ENCODE data around the gene ZNF764.

DNA sequence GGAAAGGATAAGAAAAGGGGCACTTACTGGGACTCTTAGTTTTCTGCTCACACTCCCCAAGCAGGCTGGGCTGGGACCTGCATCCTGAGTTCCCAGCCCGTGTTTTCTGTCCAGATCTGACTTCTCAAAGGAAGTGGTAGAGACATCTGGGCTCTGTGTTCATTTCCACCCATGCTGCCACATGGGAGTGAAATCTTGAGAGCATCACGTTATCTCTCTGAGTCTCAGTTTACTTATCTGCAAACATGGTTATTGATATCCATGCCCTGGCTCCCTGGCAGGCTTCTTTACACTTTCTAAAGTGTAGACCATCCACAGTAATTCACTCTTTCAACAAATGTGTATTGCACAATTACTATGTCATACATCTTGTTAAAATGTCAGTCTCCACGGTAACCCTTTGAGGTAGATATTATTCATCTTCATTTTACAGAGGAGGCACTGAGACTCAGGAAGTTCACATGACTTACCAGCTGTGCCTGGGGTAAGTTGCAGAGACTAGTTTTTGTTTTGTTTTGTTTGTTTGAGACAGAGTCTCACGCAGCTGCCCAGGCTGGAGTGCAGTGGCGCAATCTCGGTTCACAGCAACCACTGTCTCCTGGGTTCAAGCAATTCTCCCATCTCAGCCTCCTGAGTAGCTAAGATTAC lies 9.9 kb upstream of the ZNF764 start:
- TF ChIP-seq, protein P1, sequence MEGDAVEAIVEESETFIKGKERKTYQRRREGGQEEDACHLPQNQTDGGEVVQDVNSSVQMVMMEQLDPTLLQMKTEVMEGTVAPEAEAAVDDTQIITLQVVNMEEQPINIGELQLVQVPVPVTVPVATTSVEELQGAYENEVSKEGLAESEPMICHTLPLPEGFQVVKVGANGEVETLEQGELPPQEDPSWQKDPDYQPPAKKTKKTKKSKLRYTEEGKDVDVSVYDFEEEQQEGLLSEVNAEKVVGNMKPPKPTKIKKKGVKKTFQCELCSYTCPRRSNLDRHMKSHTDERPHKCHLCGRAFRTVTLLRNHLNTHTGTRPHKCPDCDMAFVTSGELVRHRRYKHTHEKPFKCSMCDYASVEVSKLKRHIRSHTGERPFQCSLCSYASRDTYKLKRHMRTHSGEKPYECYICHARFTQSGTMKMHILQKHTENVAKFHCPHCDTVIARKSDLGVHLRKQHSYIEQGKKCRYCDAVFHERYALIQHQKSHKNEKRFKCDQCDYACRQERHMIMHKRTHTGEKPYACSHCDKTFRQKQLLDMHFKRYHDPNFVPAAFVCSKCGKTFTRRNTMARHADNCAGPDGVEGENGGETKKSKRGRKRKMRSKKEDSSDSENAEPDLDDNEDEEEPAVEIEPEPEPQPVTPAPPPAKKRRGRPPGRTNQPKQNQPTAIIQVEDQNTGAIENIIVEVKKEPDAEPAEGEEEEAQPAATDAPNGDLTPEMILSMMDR (optimal IDR thresholded peaks at IDR 0.05 in 1 of 3, IDR thresholded peaks at IDR 0.05 in 1 of 3, conservative IDR thresholded peaks at IDR 0.05 in 1 of 3; ENCODE audit: extremely low read depth in 1 of 3, insufficient read depth in 2 of 3, low read length in 3 of 3): no peak
- no peak for TF ChIP-seq EZH2 (IDR thresholded peaks at IDR 0.05; ENCODE audit: low read length)
